Stimulated activated CD8-positive, alpha-beta memory T cell treated with anti-CD3 and anti-CD28 coated beads, Interleukin-2, amount 100 ng/mL, for 1 hour (primary cell): ENCODE results near the gene PCDHGB1.
"Not testable (repeated sequence)": the region's sequence is repeated elsewhere in the genome, so short reads cannot be mapped to it uniquely, and the experiment has no call there.

Source experiments
- DNase-seq, 2 donors: peaks; one replicate each; pipeline ENCODE4 v3.0.0-alpha.2; 2020; ENCODE audit warnings: low read depth in 2 of 2

The PCDHGB1 gene

DNA sequence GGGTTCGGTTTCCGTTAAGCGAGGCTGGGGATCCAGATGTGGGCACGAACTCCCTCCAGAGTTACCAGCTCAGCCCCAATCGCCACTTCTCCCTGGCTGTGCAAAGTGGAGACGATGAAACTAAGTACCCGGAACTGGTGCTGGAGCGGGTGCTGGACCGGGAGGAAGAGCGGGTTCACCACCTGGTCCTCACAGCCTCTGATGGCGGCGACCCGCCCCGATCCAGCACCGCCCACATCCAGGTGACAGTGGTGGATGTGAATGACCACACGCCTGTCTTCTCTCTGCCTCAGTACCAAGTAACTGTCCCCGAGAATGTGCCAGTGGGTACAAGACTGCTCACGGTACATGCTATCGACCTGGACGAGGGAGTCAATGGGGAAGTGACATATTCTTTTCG, 33.4 kb downstream of the PCDHGB1 start:
- DNase-seq, result no peak

DNA sequence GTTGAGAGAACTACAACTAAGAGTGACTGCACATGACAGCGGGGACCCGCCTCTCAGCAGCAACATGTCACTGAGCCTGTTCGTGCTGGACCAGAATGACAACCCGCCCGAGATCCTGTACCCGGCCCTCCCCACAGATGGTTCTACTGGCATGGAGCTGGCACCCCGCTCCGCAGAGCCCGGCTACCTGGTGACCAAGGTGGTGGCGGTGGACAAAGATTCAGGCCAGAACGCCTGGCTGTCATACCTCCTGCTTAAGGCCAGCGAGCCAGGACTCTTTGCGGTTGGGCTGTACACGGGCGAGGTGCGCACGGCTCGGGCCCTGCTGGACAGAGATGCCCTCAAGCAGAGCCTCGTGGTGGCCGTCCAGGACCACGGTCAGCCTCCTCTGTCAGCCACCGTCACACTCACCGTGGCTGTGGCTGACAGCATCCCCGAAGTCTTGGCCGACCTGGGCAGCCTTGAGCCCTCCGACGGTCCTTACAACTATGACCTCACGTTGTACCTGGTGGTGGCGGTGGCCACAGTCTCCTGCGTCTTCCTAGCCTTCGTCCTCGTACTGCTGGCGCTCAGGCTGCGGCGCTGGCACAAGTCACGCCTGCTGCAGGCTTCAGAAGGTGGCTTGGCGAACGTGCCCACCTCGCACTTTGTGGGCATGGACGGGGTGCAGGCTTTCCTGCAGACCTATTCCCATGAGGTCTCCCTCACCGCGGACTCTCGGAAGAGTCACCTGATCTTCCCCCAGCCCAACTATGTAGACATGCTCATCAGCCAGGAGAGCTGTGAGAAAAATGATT, 34.8 kb downstream of the PCDHGB1 start:
- no peak for DNase-seq

DNA sequence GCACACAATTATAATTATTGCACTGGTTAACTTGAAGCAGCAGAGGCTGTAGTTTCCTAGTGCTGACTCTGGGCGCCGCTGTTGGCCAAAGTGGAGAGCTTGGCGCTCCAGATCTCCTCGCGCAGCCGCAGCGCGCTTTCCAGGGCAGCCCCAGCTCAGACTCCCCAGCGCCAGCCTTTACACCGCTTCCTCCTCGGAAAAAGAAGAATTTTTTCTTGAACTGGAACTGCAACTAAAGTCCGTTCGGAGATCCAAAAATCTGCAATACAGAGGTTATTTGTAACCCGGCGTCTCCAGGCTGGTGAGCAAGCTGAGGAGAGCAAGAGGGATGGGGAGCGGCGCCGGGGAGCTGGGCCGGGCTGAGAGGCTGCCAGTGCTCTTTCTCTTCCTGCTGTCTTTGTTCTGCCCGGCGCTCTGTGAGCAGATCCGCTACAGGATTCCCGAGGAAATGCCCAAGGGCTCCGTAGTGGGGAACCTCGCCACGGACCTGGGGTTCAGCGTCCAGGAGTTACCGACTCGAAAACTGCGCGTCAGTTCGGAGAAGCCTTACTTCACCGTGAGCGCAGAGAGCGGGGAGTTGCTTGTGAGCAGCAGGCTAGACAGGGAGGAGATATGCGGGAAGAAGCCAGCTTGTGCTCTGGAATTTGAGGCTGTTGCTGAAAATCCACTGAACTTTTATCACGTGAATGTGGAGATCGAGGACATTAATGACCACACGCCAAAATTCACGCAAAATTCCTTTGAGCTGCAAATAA, 37.8 kb downstream of the PCDHGB1 start, which contains the start of gene PCDHGB4:
Gene PCDHGB4 (plus strand): TSS at position 142 of the 755 bp plus-strand sequence. CDS start 187 bp downstream, at position 329.
- DNase-seq, result not testable (repeated sequence)

DNA sequence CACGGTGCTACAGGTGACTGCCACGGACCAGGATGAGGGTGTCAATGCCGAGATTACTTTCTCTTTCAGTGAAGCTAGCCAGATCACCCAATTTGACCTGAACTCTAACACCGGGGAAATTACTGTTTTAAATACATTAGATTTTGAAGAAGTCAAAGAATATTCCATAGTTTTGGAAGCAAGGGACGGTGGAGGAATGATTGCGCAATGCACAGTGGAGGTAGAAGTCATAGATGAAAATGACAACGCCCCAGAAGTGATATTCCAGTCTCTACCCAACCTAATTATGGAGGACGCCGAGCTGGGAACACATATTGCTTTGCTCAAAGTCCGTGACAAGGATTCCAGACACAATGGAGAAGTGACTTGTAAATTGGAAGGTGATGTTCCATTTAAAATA, 38.8 kb downstream of the PCDHGB1 start:
- no peak for DNase-seq

DNA sequence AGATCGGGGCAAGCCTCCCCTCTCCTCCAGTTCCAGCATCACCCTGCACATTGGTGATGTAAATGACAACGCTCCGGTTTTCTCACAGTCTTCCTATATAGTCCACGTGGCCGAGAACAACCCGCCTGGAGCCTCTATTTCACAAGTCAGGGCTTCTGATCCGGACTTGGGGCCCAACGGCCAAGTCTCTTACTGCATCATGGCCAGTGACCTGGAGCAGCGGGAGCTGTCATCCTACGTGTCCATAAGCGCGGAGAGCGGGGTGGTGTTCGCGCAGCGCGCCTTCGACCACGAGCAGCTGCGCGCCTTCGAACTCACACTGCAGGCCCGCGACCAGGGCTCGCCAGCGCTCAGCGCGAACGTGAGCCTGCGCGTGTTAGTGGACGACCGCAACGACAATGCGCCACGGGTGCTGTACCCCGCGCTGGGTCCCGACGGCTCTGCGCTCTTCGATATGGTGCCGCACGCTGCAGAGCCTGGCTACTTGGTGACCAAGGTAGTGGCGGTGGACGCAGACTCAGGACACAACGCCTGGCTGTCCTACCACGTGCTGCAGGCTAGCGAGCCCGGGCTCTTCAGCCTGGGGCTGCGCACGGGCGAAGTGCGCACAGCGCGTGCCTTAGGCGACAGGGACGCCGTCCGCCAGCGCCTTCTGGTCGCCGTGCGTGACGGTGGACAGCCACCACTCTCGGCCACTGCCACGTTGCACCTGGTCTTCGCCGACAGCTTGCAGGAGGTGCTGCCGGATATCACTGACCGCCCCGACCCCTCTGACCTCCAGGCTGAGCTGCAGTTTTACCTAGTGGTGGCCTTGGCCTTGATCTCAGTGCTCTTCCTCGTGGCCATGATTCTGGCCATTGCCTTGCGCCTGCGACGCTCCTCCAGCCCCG, 39.5 kb downstream of the PCDHGB1 start:
- no peak for DNase-seq

DNA sequence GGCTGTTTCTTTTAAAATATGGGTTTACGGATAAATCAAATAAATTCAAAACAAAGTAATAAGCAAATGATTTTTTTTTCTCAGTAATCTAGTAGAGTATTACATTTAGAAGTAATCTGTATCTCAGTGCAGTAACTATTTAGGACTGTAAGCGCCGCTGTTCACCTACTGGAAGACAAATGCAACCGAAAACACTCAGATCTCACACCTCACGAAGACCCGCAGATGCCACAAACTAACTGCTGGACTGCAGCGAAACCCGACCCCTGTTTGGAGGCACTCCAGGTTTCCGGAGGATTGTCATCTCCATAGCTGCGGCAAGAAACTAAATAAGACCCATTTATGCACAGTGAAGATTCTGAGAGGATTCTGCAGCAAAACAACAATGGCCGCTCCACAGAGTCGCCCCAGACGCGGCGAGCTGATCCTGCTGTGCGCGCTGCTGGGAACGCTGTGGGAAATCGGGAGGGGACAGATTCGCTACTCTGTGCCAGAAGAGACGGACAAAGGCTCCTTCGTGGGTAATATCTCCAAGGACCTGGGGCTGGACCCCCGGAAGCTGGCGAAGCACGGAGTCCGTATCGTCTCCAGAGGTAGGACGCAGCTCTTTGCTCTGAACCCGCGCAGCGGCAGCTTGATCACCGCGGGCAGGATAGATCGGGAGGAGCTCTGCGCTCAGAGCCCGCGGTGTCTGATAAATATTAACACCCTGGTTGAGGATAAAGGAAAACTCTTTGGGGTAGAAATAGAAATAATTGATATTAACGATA, 42.7 kb downstream of the PCDHGB1 start, which contains the start of gene PCDHGA8:
Gene PCDHGA8 (plus strand): TSS at position 205 of the 770 bp plus-strand sequence. CDS start 181 bp downstream, at position 386.
- DNase-seq, result no peak

DNA sequence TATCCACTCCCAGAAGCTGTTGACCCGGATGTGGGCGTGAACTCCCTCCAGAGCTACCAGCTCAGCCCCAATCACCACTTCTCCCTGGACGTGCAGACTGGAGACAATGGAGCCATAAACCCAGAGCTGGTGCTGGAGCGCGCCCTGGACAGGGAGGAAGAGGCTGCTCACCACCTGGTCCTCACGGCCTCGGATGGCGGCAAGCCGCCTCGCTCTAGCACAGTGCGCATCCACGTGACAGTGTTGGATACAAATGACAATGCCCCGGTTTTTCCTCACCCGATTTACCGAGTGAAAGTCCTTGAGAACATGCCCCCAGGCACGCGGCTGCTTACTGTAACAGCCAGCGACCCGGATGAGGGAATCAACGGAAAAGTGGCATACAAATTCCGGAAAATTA, 43.4 kb downstream of the PCDHGB1 start:
- no peak for DNase-seq

DNA sequence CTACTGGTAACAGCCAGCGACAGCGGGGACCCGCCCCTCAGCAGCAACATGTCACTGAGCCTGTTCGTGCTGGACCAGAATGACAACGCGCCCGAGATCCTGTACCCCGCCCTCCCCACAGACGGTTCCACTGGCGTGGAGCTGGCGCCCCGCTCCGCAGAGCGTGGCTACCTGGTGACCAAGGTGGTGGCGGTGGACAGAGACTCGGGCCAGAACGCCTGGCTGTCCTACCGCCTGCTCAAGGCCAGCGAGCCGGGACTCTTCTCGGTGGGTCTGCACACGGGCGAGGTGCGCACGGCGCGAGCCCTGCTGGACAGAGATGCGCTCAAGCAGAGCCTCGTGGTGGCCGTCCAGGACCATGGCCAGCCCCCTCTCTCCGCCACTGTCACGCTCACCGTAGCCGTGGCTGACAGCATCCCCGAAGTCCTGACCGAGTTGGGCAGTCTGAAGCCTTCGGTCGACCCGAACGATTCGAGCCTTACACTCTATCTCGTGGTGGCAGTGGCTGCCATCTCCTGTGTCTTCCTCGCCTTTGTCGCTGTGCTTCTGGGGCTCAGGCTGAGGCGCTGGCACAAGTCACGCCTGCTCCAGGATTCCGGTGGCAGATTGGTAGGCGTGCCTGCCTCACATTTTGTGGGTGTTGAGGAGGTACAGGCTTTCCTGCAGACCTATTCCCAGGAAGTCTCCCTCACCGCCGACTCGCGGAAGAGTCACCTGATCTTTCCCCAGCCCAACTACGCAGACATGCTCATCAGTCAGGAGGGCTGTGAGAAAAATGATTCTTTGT, 44.7 kb downstream of the PCDHGB1 start:
- not testable (repeated sequence) for DNase-seq

DNA sequence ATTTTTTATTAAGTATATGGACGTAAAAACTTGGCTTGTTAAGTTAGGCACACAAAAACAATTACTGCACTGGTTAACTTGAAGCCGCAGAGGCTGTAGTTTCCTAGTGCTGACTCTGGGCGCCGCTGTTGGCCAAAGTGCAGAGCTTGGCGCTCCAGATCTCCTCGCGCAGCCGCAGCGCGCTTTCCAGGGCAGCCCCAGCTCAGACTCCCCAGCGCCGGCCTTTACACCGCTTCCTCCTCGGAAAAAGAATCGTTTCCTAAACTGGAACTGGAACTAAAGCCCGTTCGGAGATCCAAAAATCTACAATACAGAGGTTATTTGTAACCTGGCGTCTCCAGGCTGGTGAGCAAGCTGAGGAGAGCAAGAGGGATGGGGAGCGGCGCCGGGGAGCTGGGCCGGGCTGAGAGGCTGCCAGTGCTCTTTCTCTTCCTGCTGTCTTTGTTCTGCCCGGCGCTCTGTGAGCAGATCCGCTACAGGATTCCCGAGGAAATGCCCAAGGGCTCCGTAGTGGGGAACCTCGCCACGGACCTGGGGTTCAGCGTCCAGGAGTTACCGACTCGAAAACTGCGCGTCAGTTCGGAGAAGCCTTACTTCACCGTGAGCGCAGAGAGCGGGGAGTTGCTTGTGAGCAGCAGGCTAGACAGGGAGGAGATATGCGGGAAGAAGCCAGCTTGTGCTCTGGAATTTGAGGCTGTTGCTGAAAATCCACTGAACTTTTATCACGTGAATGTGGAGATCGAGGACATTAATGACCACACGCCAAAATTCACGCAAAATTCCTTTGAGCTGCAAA, 48.1 kb downstream of the PCDHGB1 start, which contains the start of gene PCDHGB5:
Gene PCDHGB5 (plus strand): TSS at position 192 of the 796 bp plus-strand sequence. CDS start 181 bp downstream, at position 373.
- DNase-seq, result not testable (repeated sequence)

DNA sequence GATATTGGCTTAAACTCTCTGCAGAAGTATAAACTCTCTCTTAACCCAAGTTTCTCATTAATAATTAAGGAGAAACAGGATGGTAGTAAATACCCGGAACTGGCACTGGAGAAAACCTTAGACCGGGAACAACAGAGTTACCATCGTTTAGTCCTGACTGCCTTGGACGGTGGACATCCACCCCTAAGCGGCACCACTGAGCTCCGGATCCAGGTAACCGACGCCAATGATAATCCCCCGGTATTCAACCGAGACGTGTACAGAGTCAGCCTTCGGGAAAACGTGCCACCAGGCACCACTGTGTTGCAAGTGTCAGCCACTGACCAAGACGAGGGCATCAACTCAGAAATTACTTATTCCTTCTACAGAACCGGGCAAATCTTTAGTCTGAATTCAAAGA, 48.7 kb downstream of the PCDHGB1 start:
- DNase-seq, result no peak

DNA sequence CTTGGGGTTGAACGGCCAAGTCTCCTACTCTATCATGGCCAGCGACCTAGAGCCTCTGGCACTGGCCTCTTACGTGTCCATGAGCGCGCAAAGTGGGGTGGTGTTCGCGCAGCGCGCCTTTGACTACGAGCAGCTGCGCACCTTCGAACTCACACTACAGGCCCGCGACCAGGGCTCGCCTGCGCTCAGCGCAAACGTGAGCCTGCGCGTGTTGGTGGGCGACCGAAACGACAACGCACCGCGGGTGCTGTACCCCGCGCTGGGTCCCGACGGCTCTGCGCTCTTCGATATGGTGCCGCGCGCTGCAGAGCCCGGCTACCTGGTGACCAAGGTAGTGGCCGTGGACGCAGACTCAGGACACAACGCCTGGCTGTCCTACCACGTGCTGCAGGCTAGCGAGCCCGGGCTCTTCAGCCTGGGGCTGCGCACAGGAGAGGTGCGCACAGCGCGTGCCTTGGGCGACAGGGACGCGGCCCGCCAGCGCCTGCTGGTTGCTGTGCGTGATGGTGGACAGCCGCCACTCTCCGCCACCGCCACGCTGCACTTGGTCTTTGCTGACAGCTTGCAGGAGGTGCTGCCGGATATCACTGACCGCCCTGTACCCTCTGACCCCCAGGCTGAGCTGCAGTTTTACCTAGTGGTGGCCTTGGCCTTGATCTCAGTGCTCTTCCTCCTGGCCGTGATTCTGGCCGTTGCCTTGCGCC, 49.8 kb downstream of the PCDHGB1 start:
- no peak for DNase-seq
